ENCODE measurements around the gene TNNT1.

DNA sequence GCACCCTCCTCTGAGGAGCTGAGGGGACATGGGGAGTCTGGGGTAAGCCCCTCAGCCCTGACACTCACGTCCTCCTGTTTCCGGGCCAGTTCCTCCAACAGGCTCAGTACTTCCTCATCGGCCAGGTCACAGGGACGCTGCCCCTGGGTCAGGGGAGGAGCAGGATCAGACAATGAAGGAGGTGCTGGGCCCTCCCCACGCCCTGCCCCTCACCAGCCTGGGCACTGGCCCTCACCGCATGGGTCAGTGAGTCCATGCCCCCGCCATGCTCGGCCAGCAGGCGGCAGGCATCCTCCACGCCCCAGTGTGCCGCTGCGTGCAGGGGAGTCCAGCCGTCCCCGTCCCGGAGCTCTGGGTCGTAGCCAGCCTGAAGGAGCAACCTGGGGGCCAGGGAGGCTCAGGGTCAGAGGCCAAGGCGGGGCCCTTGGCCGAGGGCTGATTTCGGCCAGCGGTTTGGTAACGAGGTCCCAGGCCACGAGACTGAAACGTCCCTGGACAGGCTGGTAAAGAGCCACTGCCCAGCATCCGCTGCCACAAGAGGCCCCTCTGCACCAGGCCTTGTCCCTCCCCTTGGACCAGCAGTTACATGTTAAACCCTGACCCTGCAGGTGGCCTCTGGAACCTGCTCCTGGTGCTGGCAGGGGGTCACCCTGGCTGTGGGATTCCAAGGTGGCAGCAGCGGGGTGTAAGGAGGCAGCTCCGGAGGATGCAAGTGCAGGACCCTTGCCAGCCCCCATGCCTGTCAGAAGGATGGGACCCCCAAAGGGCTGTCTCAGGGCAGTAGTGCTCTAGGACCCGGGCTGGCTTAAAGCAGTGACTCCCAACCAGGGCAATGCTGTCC, 50.1 kb downstream of the TNNT1 start:
- no peak for TF ChIP-seq ZNF24 (tag by site-specific recombination; IDR thresholded peaks at IDR 0.05)
- TF ChIP-seq, protein P1, sequence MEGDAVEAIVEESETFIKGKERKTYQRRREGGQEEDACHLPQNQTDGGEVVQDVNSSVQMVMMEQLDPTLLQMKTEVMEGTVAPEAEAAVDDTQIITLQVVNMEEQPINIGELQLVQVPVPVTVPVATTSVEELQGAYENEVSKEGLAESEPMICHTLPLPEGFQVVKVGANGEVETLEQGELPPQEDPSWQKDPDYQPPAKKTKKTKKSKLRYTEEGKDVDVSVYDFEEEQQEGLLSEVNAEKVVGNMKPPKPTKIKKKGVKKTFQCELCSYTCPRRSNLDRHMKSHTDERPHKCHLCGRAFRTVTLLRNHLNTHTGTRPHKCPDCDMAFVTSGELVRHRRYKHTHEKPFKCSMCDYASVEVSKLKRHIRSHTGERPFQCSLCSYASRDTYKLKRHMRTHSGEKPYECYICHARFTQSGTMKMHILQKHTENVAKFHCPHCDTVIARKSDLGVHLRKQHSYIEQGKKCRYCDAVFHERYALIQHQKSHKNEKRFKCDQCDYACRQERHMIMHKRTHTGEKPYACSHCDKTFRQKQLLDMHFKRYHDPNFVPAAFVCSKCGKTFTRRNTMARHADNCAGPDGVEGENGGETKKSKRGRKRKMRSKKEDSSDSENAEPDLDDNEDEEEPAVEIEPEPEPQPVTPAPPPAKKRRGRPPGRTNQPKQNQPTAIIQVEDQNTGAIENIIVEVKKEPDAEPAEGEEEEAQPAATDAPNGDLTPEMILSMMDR (tag by site-specific recombination; IDR thresholded peaks at IDR 0.05), result no peak
- TF ChIP-seq, protein P2, sequence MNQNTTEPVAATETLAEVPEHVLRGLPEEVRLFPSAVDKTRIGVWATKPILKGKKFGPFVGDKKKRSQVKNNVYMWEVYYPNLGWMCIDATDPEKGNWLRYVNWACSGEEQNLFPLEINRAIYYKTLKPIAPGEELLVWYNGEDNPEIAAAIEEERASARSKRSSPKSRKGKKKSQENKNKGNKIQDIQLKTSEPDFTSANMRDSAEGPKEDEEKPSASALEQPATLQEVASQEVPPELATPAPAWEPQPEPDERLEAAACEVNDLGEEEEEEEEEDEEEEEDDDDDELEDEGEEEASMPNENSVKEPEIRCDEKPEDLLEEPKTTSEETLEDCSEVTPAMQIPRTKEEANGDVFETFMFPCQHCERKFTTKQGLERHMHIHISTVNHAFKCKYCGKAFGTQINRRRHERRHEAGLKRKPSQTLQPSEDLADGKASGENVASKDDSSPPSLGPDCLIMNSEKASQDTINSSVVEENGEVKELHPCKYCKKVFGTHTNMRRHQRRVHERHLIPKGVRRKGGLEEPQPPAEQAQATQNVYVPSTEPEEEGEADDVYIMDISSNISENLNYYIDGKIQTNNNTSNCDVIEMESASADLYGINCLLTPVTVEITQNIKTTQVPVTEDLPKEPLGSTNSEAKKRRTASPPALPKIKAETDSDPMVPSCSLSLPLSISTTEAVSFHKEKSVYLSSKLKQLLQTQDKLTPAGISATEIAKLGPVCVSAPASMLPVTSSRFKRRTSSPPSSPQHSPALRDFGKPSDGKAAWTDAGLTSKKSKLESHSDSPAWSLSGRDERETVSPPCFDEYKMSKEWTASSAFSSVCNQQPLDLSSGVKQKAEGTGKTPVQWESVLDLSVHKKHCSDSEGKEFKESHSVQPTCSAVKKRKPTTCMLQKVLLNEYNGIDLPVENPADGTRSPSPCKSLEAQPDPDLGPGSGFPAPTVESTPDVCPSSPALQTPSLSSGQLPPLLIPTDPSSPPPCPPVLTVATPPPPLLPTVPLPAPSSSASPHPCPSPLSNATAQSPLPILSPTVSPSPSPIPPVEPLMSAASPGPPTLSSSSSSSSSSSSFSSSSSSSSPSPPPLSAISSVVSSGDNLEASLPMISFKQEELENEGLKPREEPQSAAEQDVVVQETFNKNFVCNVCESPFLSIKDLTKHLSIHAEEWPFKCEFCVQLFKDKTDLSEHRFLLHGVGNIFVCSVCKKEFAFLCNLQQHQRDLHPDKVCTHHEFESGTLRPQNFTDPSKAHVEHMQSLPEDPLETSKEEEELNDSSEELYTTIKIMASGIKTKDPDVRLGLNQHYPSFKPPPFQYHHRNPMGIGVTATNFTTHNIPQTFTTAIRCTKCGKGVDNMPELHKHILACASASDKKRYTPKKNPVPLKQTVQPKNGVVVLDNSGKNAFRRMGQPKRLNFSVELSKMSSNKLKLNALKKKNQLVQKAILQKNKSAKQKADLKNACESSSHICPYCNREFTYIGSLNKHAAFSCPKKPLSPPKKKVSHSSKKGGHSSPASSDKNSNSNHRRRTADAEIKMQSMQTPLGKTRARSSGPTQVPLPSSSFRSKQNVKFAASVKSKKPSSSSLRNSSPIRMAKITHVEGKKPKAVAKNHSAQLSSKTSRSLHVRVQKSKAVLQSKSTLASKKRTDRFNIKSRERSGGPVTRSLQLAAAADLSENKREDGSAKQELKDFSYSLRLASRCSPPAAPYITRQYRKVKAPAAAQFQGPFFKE (tag by site-specific recombination; IDR thresholded peaks at IDR 0.05; ENCODE audit: borderline replicate concordance), result no peak
- TF ChIP-seq ZBTB1 (tag by site-specific recombination; IDR thresholded peaks at IDR 0.05), result no peak
- TF ChIP-seq, protein P3, sequence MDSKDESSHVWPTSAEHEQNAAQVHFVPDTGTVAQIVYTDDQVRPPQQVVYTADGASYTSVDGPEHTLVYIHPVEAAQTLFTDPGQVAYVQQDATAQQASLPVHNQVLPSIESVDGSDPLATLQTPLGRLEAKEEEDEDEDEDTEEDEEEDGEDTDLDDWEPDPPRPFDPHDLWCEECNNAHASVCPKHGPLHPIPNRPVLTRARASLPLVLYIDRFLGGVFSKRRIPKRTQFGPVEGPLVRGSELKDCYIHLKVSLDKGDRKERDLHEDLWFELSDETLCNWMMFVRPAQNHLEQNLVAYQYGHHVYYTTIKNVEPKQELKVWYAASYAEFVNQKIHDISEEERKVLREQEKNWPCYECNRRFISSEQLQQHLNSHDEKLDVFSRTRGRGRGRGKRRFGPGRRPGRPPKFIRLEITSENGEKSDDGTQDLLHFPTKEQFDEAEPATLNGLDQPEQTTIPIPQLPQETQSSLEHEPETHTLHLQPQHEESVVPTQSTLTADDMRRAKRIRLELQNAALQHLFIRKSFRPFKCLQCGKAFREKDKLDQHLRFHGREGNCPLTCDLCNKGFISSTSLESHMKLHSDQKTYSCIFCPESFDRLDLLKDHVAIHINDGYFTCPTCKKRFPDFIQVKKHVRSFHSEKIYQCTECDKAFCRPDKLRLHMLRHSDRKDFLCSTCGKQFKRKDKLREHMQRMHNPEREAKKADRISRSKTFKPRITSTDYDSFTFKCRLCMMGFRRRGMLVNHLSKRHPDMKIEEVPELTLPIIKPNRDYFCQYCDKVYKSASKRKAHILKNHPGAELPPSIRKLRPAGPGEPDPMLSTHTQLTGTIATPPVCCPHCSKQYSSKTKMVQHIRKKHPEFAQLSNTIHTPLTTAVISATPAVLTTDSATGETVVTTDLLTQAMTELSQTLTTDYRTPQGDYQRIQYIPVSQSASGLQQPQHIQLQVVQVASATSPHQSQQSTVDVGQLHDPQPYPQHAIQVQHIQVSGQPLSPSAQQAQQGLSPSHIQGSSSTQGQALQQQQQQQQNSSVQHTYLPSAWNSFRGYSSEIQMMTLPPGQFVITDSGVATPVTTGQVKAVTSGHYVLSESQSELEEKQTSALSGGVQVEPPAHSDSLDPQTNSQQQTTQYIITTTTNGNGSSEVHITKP (tag by site-specific recombination; IDR thresholded peaks at IDR 0.05), result no peak
